HG03039 (cell line): ENCODE measurements around the gene FPGT.
"Not testable (repeated sequence)": the region's sequence is repeated elsewhere in the genome, so short reads cannot be mapped to it uniquely, and the experiment has no call there.

Source experiments
- ATAC-seq: cut with Tn5 transposase; IDR thresholded peaks from one replicate; pipeline ENCODE4 v1.9.1; 2021; ENCODE audit warnings: mild to moderate bottlenecking, moderate library complexity; ENCODE audit not compliant: unreplicated experiment

Gene FPGT

DNA sequence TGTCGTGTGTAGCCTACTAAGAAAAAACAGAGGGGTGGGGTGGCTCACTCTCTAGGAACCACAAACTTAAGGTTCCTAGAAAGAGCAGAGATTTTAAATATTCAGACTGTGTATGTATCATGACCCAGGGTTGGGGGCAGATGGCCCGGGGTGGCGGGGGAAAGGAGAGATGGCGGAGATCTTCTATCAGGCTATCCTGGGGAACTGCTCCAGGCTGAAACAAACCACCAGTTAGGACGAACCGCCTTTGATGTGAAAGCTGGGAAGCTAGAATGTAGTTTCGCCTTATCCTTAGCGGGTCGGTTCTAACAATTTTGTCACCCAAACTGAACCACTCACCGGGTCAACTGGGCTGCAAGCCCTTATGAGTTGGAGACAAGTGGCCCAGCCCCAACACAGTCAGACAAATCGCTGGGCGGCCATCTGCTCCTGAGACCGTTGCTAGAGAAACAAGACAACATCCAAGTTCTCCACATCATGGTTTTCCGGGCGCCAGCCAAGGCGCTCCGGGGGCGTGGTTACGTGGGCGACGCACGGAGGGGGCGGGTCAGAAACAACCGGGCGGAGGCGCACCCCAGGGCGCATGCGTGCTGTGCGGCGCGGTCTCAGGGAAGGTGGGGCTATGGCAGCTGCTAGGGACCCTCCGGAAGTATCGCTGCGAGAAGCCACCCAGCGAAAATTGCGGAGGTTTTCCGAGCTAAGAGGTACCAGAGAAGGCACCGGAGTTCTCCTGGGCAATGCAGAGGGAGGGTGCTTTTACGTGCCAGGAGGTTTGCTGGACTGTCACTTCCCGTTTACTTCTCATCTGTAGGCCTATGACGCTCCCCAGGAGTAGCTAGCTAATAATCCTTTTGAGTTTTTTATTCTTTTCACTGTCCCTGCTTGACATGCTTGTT, at the start of gene FPGT, which contains the start of gene LRRIQ3:
TSS of gene FPGT (plus strand) at position 586 of the 896 bp plus-strand sequence. CDS start at position 623, 37 bp downstream.
TSS of gene LRRIQ3 (minus strand) at position 520 of the 896 bp plus-strand sequence. CDS start 14,492 bp downstream, outside the sequence.
- ATAC-seq = peak; percentile 94

DNA sequence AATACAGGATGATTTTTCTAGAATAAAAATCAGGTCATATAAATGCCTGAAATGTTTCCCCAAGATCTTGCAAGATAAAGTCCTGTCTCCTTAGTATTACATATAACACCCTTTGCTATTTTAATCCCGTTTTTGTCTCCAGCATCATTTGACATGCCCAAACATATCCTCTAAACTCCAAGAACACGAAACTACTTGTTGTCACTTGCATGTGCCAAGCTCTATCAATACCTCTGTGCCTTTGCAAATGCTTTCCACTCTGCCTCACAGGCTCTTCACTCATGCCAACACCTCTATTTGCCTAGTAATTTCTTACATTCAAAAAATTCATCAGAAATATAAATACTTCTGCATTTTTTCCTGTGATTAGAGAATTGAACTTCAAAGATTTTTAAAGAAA, 38.0 kb upstream of the FPGT start:
- no peak for ATAC-seq

DNA sequence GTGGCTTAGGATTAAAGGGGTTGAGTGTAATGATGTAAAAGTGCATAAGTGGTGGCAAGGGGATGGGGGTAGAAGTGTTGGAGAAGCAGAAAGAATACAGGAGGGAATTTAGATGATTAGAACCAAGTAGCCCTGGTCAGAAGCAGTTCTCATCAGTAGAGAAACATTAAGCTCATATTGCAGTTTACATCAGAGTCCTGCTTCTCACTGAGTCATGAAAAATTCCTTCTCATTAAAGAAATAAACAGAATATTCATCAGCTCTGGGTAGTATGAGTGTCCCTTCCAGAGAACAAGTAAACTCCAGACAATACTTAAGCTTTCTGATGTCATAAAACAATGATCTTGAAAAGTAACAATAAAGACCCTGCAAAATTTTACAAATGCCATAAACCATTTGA, 36.5 kb upstream of the FPGT start:
- ATAC-seq = no peak

DNA sequence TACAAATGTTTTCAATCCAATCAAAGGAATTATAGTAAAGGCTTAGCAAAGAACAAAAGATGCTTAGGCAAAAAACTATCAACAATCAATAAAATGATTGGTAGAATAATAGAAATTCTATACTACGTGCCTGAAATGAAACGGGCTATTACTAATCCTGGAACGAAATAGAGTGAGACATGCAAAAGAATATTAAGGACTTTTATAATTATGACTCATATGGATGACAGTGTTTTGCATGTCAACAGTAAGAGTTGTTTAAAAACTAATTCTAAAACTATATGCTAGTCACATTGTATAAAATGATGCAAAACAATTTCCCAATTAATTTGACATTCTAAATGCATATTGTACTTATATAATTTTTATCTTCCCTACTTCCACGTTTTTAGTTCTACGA, 35.7 kb upstream of the FPGT start:
- ATAC-seq = no peak

DNA sequence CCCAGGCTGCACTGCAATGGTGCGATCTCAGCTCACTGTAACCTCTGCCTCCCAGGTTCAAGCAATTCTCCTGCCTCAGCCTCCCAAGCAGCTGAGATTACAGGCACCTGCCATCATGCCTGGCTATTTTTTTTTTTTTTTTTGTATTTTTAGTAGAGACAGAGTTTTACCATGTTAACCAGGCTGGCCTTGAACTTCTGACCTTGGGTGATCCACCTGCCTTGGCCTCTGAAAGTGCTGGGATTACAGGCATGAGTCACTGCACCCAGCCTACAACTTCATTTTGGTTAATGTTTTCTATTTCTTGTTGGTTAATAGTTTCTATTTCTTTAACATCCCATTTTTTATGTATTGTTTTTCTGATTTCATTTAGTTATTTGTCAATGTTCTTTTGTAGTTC, 23.6 kb upstream of the FPGT start:
- not testable (repeated sequence) for ATAC-seq

DNA sequence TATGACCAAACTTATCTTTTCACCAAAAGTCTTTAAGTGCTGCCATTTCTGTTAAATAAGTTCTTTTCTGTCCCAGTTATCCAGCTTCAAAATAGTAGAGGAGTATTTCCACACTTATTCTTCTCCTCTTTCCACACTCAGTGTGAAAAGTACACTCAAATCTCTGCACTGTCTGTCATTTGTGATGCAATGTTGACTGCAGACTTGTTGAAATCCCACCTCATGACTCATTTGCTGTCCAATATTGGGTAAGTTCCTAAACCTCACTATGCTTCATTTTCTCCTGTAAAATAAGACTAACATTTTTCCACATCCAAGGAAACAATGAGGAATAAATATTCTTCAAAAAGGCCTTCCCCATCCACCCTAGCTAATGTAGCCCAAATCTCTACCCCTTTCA, 17.6 kb upstream of the FPGT start:
- no peak for ATAC-seq

DNA sequence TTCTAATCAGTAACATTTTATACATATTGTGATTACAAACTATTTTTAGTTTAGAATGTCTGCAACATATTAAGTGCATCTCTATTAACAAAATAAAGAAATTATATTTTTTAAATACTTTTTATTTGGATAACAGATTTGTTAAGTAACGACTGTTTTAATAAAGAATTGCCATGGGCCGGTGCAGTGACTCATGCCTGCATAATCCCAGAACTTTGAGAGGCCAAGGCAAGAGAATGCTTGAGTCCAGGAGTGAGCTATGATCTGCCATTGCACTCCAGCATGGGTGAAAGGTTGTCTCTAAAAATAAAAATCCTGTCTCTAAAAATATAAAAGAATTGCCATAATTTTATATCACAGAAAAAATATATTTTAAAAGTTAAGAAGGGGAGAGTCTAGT, 4.1 kb upstream of the FPGT start:
- no peak for ATAC-seq

DNA sequence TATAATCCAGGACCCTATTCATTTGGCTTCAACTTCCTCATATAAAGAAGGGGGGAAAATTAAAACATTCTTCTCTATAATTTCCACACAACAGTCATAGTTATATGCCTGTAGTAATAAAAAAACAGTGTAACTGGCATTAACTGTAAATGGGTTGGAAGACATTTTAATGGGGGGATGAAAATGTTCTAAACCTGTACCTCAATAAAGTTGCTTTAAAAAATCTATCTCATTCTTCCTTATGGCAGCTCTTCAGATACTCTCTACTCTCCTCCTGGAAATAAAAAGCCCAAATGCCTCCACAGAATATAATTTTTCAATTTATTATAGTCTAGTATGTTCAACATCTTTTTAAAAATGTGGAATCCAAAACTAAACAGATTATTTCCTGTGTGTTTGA, 2.7 kb upstream of the FPGT start:
- no peak for ATAC-seq

DNA sequence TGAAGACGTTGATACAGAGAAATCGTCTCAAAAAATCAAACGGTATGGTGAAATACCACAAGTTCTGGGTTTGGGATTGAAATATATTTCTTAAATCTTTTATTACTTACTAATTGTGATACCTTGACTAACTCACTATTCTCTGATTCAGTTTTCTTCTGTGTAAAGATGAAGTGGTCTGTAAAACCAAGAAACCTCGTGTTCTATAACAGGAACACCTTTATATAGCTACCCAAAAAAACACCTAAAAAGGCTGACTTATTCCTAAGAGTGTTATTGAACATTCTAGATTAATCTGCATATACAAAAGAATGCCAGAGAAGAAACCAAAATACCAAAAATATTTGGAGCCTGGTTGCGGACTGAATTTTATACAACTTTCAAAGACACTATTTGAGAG, 787 bp upstream of the FPGT start:
- ATAC-seq = no peak

DNA sequence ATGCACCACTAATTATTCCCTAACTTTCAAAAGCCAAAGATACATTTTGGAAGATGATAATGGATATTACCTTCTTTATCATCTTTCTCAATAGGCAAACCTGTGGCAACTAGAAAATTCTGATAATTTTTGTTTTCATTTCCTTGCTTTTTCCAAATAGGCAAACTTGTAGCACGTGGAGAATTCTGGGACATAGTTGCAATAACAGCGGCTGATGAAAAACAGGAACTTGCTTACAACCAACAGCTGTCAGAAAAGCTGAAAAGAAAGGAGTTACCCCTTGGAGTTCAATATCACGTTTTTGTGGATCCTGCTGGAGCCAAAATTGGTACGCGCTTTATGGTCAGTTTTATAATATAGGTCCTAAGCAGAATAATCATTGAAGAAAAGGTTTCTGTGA, 1.5 kb downstream of the FPGT start:
- no peak for ATAC-seq

DNA sequence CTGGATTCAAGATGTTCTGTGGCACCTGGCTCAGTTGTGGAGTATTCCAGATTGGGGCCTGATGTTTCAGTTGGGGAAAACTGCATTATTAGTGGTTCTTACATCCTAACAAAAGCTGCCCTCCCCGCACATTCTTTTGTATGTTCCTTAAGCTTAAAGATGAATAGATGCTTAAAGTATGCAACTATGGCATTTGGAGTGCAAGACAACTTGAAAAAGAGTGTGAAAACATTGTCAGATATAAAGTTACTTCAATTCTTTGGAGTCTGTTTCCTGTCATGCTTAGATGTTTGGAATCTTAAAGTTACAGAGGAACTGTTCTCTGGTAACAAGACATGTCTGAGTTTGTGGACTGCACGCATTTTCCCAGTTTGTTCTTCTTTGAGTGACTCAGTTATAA, 7.2 kb downstream of the FPGT start:
- ATAC-seq = no peak

DNA sequence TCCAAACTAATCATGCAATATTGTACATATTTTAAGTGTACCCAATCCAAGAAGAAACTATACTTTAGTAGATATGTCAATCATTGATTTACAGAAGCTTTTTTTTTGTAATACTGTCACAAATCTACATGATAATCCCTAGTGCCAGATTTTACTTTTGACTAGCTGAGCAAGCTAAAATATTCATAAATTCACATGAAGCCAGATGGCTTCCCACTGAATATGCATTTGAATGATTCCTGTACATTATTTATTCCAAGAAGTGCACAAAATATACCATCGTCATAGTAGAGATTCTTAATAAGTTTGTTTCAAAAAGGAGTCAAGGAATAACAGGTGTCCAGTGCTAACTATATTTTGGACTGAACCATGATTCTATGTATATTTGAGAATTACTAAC, 17.2 kb downstream of the FPGT start:
- no peak for ATAC-seq

DNA sequence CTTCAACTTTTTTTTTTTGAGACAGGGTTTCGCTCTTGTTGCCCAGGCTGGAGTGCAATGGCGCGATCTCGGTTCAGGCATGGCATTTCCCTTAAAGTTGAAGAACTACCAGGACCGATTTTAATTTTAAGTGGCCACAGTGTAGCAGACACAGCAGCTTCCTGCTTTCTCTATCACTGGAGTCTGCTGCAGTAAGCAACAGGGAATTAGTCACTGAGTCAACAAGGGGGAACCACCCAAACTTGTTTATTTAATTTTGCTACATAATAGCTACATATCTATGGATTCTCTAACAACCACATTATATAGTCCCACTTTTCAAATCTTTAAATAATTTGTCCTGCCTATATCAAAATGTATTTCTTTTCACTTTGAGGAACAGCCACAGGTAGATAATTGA, 24.7 kb downstream of the FPGT start:
- ATAC-seq = no peak

DNA sequence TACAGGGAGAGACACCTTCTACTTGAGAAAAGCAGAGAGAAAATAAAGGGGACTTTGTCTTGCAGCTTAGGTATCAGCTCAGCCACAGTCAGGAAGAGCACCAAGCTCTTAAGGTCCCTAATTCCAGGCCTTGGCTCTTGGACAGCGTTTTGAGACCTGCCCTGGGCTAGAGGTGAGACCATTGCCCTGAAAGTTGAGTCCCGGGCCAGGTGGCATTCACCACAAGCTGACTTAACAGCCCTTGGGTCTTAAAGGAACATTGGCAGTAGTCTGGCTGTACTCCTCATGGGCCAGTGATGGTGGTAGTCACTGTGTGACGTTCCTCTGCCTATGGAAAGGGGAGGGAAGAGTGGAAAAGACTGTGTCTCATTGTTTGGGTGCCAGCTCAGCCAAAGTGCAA, 25.4 kb downstream of the FPGT start:
- no peak for ATAC-seq

DNA sequence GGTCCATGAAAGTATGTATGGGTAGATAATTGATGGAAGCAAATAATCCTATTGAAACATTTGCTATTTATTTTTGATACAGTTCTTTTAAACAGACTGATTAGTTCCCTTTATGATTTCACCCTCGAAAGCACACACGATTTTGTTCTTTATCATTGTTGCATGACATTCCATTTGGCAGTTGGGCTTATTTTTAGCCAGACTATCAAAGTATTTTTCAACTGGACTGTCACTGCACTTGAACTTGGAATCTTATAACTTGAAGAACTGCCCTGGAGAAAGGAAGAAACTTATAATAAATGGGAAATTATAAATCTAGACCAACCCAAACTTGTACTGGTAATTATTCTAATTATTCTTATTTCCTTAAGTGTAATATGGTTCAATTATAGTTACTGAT, 37.1 kb downstream of the FPGT start, which contains the start of gene TNNI3K:
TSS of gene TNNI3K (plus strand) at position 235 of the 400 bp plus-strand sequence. CDS start at position 300, 65 bp downstream.
- no peak for ATAC-seq

DNA sequence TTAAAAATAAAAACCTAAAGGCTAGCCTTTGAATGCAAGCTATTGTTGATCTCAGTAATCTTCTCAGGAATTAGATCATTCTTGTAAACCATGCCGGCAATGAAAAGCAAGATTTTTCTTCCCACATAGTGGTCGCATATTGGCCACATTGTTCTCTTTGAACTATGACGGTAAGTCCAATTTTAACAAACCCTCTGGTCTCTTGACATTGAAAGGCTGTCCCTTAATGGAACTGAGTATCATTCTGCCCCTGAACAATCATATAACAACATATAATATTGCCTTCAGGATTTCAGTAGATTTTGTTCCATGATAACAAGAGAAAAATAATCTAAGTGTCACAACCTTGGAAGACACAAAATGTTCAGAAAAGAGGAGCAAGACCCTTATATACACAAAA, 38.4 kb downstream of the FPGT start:
- ATAC-seq = no peak

DNA sequence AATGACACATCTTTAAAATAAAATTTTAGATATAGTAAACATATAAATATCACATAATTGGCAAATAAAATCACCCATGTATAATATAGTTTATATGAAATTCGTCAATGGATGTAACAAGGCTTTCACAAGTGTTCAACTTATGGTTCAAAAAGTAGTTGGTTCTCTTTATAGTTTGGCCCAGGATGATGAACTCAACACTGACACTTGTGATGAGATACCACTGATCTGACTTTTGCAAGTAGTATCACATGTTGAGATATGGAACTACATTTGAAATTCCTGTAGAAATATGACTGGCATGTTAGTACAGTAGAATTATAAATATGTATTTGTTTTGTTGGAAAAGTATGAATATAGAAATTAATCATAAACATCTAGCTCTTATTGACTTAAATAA, 39.0 kb downstream of the FPGT start:
- ATAC-seq = no peak

DNA sequence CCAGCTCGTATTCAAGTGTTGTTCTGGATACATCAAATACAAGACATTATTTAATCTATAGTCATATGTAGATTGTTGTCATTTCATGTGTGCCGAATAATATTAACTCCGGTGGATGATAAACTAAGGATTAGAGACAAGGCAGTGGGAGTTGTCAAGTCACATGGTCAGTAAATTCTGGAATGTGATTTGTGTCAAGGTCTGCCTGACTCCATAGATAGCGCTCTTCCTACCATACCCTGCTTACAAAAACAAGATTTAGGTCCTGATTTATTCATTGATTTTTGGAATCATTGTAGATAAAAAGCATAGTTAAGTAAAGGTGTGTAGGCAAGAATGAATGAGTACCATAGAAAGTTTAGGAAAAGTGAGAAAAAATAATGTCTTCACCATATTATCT, 39.7 kb downstream of the FPGT start:
- ATAC-seq = no peak

DNA sequence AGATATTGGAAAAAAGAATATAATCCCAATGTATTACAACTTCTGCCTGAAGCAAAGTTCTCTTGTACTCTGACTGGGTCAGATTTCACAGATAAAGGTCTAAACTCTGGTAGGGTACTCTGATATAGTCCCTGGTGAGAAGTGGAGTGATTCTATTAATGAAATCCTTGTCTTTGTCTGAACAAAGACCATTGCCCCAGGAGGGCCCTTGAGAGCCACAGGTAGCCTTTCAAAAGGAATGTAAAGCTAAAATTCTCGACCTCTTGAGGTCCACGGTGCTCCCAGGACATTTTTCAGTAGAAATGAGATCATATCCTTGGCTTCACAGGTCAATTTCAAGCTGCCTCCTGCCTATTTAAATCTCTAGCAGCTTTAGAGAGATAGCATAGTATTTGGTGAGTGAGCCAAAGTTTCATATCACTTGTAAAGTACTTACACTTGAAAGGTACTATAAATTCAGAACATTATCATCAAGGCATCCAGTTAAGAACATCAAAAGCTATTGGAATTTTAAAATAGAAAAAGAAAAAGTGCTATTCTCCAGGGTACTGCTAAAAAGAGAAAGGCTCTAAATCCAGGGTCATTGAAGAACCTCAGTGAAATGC, 47.2 kb downstream of the FPGT start:
- ATAC-seq = no peak

DNA sequence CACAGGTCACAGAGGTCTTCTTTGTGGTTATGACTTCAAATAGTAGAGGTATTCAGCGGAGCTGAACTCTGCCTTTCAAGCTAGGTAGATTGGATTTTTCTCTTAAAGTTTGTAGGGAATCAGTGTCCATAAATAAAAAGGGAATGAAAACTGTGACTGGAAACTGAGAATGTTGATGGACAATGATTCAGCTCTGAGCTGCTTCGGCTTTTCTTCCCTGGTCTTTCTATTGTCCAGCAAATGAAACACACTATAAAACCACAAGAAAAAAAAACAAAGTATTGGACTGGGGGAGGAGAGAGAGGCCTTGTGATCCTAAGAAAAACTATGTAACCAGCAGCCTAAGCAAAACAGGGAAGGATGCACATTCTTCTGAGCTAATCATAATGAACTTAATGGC, 48.3 kb downstream of the FPGT start:
- no peak for ATAC-seq

DNA sequence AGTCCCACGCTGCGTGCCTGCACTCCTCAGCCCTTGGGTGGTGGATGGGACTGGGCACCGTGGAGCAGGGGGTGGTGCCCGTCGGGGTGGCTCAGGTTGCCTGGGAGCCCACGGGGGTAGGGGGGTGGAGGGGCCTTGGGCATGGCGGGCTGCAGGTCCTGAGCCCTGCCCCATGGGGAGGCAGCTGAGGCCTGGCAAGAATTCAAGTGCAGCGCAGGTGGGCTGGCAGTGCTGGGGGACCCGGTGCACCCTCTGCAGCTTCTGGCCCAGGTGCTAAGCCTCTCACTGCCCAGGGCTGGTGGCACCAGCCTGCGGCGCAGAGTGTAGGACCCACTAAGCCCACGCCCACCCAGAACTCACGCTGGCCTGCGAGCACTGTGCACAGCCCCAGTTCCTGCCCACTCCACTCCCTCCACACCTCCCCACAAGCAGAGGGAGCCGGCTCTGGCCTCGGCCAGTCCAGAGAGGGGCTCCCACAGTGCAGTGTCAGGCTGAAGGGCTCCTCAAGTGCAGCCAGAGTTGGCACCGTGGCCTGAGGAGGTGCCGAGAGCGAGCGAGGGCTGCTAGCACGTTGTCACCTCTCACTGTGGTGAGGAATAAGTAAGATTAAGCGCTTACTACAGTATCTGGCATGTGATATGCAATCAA, 50.0 kb downstream of the FPGT start:
- ATAC-seq = no peak
